Activated T-cell treated with anti-CD3 and anti-CD28 coated beads for 24 hours (primary cell): ENCODE data around the gene FTO.
"Not testable (repeated sequence)": the region's sequence is repeated elsewhere in the genome, so short reads cannot be mapped to it uniquely, and the experiment has no call there.

Experiments
- DNase-seq: peaks from one replicate; pipeline ENCODE4 v3.0.0-alpha.2; 2020; ENCODE audit warnings: low read depth

Gene FTO

DNA sequence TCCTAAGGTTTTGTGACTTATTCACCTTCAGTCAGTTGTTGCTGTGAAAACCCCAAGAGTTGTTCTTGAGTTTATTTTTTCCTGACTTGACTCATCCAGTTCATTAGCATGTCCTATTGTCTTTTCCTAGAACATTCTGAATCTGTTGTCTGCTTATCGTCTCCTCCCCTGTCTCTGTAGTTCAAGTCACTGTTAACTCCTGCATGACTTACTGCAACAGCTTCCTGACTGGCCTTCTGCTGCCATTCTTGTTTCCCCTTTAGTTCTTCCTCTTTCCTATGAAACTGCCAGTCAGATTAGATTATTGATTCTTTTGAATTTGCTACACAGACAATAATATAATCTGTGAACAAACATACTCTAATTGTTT, 161.5 kb downstream of the FTO start:
- no peak for DNase-seq

DNA sequence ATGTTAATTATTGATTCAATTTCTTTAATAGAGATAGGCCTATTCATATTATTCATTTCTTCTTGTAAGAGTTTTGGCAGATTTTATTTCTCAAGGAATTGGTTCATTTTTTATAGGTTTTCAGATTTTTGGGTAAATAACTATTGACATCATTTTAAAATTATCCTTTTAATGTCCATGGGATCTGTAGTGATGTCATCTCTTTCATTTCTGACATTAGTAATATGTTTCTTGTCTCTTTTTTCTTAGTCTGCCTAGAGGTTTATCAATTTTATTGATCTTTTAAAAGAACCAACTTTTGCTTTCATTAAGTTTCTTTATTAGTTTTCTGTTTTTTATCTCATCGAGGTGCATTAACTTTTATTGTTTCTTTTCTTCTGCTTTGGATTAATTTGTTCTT, 162.6 kb downstream of the FTO start:
- DNase-seq, result no peak

DNA sequence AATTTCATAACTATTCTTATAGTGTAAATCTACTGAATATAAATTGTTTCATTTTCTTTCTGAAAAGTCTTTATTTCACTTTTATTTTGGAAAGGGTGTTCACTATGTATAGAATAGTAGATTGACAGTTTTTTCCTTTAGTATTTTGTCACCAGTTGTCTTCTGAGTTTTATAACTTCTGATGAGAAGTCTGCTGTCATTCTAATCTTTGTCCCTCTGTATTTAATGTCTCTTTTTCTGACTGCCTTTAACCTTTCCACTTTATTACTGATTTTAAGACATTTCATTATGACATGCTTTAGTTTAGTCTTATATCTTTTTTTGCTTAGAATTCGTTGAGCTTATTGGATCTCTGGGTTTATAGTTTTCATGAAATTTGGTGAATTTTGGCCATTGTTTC, 166.9 kb downstream of the FTO start:
- no peak for DNase-seq

DNA sequence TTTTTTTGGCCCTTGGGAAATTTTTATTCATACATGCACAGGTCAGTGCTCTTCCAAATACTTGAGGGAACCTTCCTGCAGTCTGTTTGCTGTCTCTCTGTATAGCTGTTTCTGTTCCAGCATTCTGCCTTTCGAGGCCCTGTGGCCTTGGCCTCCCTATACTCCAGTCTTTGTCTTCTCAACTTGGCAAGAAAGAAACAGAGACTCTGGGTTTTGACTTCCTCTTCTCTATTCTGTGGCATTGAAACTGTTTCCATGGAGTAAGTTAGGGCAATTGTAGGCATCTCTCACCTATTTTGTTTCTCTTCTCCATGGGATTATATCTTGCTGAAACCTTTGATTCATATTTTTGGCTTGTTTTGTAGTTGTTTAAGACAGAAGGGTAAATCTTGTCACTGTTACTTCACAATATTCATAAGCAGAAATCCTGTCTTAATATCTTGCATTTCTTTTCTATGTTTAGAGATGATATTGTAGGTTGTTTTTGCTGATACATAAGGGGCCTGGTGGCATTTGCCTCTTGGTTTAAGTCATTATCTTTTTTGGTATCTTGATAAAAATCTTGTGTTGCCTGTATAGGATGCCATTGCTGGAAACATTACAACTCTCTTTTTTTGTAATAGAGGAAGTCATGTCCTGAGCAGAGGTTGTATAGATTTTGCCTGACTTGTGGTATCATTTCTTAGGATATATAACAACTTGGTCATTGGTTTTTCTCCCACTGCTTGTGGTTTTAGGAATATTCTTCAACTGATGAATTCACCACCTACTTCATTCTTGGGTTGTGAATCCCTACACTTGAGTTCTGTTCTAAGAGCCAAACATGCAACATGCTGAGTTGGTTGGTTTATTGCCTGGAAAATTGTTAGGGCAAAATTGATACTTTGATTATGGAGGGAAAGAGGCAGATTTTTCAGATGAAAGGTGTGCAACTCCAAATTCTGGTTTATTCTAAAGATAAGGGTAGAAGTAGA, 168.6 kb downstream of the FTO start:
- DNase-seq, result no peak

DNA sequence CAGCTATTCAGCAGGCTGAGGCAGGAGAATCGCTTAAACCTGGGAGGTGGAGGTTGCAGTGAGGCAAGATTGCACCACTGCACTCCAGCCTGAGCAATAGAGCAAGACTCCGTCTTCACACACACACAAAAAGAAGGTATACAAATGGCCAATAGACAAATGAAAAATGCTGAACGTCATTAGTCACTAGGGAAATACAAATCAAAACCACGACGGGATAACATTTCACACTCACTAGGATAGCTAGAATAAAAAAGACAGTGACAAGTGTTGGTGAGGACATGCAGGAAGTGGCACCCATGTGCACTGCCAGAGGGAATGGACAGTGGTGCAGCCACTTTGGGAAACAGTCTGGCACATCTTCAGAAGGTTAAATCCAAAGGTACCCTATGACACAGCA, 172.9 kb downstream of the FTO start:
- no peak for DNase-seq

DNA sequence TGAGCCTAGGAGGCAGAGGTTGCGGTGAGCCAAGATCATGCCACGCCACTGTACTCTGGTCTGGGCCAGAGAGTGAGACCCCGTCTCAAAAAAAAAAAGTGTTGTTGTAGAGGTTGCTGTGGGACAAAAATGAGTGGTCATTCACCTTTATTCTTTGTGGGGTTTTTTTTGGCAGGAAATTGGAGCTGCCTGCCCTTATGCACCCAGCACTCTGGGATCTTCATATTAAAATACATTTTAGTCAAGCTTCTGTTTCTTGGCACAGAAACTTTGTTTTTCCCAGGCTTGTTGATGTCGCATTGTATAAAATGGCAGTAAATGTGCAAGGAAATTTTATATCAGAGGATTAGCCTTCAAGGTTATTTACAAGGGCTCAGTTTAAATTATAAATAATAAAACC, 174.3 kb downstream of the FTO start:
- no peak for DNase-seq

DNA sequence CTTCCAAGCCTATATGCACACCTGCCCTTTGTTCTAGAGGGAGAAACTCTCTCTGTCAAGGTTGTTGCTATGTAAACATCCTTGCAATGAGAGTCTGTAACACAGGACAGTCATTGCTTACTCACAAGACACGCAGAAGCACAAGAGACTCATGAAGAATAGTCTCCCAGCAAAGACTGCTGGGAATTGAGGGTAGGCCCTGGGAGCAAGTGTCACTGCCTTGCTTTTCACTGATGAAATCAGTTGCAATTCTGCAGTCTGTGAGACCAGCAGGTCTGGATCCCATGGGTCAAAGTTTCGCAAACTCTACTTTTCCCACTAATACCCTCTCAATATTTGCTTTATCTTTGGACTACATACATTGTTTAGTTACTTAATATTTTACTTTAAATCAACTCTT, 177.4 kb downstream of the FTO start:
- no peak for DNase-seq

DNA sequence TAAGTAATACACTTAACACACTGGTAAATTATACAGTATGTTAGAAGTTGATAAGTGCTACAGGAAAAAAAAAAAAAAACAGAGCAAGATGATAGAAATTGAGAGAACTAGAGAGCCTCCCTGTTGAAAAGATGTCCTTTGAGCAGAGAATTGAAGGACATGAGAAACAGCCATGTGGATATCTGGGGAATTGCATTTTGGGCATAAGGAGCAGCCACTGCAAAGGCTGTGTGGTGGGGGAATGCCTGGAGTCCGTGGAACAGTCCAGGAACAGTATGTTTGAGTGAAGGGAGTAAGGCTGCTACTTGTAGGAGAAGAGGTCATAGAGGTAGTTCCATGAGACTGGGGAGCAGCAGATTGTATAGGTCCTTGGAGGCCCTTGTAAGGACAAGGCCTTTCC, 178.4 kb downstream of the FTO start:
- no peak for DNase-seq

DNA sequence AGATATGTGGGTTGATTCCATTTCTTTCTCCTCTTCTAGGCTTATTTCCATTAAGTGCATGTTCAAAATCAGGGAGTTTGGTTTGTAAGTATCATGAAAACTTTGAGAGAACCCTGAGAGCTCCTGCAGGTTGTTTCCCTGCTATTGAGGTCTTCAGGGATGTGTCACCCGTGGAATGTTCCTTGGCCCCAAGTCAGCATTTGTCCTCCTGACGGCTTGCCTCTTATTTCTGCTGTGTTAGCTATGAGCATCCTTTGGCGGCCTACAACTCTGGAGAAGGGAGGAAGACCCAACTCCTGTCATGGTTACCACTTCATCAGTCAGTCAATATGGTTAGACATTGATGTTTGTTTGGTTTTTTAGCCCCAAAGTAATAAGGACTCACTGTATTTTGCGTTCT, 180.8 kb downstream of the FTO start:
- no peak for DNase-seq

DNA sequence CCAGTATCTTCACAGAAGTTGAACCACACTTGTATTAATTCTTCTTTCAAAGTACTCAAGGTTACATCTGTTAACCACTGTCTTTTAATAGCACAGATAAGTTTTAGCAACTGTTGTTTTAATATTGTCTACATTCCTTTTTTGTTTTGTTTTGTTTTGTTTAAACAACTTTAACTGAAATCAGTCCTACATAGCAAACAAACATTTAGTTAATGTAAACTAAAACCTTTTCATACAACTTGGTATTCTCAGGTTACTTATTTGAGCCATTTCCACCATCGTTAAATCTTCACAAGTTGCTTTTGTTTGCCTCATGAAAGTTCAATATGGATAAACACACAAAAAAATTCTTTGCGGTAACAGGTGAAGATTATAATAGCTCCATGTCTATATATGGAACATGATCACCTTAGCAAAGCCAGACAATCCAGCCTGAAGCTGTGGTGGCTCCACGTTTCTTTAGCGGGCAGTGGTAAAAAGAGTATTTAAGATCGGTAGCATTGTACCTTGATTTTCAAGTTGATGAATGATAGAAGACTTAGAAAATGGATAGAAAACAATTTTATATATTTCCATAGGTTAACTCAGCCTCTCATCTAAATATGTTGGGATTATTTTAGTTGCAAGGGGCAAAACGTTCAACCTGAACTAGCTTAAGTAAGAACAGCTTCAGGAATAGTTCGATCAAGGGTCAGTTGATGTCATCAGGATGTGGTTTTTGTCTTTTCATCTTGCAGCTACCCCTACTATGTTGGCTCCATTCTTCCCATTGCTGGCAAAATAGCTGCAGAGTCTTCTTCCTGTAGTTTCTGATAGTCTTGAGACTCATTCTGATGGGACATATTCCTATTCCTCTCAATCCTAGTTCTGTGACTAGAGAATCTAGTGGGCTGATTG, 182.8 kb downstream of the FTO start:
- DNase-seq, result no peak

DNA sequence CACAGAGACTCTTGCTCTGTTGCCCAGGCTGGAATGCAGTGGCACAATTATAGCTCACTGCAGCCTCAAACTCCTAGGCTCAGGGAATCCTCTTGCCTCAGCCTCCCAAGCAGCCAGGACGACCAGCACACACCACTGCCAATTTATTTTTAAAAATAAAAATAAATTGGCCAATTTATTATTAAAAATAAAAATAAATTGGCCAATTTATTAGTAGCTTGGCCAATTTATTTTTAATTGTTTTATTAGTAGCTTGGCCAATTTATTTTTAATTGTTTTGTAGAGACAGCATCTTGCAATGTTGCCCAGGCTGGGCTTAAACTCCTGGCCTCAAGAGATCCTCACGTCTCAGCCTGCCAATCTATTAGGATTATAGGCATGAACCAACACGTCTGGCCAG, 184.3 kb downstream of the FTO start:
- no peak for DNase-seq

DNA sequence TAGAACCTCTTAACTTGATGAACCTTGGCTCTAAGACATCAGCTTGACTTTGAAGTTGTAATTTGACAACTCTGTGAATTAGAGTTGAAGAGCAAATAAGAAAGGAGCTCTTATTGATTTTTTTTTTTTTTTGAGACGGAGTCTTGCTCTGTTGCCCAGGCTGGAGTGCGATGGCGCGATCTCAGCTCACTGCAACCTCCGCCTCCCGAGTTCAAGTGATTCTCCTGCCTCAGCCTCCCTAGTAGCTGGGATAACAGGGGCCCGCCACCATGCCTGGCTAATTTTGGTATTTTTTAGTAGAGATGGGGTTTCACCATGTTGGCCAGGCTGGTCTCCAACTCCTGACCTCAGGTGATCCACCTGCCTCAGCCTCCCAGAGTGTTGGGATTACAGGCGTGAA, 186.9 kb downstream of the FTO start:
- DNase-seq, result not testable (repeated sequence)

DNA sequence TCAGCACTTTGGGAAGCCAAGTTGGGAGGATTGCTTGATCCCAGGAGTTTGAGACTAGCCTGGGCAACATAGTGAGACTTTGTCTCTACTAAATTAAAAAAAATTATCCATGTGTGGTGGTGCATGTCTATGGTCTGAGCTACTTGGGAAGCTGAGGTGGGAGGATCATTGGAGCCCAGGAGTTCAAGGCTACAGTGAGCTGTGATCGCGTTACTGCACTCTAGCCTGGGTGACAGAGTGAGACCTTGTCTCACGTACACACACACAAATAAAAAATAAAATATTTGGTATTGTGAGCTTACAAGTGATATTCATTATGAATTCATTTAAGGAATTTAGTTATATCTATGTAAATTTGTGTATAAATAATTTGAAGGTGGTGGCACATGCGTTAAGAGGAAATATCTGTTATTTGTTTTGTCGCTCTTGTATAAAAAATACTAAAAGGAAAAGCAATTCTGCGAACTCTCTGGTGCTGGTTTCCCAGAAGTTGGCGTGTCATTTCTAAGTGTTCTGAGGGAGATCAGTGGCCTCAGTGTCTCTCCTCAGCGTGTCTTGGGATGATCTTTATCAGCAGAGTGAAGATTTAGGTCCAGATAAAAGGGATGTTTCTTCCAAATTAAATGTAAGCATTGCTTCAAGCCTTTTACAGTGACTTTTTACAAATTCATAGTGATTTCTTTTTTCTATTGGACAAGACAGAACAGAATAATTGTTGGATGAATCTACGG, 187.6 kb downstream of the FTO start:
- DNase-seq, result no peak

DNA sequence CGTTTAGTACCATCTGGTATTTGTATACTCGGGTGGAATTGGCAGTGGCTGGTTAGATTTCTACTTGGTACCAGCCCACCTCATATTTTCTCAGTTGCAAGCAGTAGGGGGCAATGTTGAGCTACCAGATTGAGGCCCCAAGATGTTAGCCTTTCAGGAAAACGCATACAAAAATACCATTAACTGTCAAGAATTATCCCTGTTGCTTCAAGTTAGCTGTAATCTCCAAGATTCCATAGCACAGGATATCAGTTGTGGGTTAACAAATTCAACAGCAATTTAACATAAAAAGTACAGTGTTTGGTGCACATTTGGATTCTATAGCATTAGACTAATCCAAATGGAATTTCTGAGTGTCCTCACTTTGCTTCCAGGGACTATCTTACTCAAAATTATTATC, 188.2 kb downstream of the FTO start:
- peak; percentile 13 for DNase-seq

DNA sequence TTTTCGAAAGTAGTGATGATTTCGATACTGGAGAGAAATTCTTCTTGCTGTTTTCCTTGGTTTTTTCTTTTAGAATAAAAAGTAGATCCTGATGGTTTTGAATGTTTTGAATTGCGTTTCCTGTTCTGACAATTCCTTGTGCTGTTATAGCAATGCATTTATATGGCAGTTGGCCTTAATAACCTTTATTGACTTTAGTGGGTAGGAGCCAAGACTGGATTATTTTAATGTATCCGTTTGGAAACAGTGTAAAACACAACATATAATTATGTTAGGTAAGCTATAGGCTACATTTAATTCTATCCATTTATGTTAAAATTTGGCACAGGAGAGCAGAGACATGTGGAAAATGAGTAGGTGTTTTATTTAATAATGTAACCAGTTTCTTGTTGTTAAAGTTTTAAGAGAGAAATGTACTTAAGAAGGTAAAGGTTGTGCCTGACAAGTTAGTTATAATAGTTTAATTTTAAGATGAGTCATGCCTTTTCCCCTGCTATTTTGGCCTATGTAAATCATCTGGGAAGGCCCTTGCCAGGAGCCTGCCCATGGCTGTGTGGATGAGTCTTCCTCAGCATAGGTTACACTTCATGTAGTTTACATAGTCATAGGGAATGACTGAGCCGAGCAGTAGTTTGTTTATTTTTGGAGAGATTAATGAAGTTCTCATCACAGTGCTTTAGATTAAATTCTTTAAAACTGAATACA, 189.9 kb downstream of the FTO start:
- DNase-seq, result no peak

DNA sequence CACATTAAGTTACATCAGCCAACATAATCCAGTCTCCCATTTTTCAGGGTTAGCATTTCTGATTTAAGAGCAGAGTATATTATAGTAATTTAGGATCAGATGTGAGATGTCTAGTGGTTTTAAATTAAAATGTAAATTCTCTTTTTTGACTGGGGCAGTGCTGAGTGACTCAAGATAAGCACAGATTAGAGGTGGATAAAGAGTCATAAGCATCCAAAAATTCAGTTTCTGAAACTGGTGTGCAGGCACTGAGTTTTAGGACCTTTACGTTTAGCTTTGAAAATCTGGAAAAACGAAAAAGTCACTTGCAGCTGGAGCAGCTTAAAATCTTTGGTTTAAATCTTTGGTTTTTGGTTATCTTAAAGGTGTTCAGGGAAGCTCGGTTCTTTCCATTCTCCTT, 190.7 kb downstream of the FTO start:
- no peak for DNase-seq

DNA sequence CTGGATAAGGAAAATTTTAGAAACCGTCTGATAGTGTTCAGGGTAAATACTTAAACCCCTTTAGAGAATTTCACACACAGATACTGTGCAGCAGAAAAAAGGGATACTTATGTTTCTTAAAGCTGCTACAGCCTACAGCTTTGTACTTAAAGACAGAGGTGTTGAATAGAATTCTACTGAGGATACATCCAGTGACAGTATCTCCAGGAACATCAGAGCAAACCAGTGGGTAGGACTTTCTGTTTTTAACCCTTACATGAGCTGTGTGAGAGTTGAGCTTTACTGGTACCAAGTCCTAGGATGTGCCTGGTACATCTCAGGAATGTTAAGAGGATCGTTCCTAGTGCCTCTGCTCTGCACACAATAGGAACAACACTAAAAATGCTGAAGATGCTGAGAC, 191.5 kb downstream of the FTO start:
- DNase-seq, result no peak

DNA sequence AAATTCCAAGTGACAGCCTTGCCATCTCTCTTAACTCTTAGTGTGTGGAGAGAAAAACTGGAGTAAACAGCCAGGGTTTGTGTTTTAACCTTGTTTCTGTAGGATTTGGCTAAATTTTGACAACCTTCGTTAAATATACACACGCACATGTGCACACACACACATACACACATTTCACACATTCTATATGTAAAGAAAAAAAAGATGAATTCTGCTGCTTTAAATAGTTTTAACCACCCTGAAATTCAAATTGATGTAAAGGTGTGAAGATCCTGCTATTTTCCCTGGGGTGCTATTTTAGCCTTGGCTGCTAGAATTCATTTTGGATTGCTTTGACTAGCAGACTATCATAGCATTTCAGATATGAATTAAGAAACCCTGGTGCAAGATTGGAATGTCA, 191.9 kb downstream of the FTO start:
- DNase-seq, result no peak

DNA sequence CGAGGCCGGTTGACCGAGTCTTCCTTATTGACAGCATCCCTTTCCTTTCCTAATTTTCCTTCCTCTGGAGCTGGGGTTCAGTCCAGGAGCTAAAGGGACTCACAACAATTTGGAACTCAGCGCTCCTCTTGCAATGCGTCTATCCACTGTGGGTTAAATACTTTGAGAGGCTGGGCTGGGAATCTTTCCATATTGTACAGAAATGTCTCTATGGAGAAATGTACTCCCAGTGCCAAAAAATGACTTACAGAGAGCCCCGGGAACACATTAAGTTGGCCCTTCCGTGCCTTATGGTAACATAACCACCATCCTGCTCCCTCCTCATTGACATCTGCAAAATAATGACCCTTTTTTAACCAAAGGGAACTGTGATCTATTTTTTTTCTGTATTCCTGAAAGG, 192.8 kb downstream of the FTO start:
- DNase-seq, result no peak

DNA sequence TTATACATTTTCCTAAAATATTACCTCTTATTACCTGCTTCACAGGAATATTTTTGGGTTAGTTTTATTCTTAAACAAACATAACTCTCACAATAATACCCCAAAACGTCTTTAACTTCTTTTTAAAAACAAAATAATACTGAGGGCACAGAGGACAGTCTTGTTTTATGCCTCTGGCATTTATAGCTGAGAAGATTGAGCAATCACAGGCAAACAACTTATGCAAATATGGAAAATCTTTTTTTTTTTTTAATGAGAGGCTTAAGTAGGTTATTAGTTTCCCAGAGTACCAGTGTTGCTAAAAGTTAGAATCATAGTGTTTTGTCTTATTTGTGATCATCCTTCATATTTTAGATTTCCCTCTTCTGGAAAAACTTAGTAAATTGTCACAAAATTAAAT, 195.0 kb downstream of the FTO start:
- no peak for DNase-seq

DNA sequence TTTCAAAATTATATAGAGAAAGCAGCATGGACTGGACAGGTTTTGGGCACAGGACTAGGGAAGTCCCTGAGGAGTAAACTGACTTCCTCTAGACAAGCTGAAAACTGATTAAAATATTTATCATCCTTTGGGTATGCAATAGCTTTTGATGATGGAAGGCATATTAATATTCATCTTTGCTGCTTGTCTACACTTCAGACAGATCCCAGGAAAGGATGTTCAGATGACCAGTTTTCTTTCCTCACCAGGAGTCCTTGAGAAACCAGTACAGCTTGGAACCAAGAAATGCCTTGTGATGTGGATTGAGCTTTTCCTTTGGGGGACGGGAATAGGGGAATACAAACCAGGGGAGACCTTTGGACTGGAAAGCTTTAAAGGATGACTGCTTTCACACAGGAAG, 195.5 kb downstream of the FTO start:
- DNase-seq, result no peak

DNA sequence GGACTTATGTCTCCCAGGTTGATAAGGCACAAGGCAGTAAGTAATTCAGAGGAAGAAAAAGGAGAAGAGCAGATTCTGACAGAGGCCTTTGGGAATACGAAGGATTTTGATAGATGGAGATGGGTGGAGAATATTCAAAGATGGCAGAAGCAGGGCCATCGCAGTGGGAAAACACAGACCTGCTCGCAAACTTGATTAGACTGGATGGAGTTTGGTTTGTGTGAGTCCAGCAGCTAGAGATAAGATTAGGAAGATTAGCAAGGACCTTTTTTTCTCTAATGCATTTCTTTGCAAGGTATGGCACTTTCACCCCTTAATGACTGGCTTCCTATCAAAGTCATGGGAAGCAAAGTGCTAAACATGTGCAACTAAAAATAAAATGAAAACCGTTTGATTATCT, 196.7 kb downstream of the FTO start:
- DNase-seq, result no peak
